Measurements from ENCODE around the gene APLP2. TPM values are rescaled to one million over a fixed set of nuclear protein-coding genes. Genes with fewer than 3 reads are reported as not detected.
A peak's percentile ranks its signal among the peaks of the same experiment; 100 is the strongest.

APLP2 gene
- total RNA-seq, 1 experiment from 2014 or later: 350 TPM

- peak overlapping the region; percentile 23; the same call in 1 of the 2 replicates for H2AFZ ChIP-seq
- peak in 1 of 2 experiments; percentile 70 for DNase-seq
- no peak for TF ChIP-seq EZH2 (IDR thresholded peaks at IDR 0.05; ENCODE audit: low read depth)
- TF ChIP-seq CTCF (conservative IDR thresholded peaks at IDR 0.05): no peak
- no peaks in the 10 kb centered on the region for H3K9me2 ChIP-seq (ENCODE audit: insufficient read depth)
- H3K36me3 ChIP-seq (ENCODE audit: low read depth): no peaks in the 10 kb centered on the region
- BruUV-seq (replicated peaks): no TSS peak
- ChIA-PET CTCF (no interaction called here), POLR2A (ENCODE audit: unreplicated experiment) (no interaction called here)
- H3K9me3 ChIP-seq (ENCODE audit: insufficient read depth, low read depth): no peaks in the 10 kb centered on the region
- no peaks in the 10 kb centered on the region for H3K27me3 ChIP-seq (ENCODE audit: insufficient read depth, low read depth)
- intact Hi-C loops (cut with micrococcal nuclease; ENCODE audit: unreplicated experiment): no loop called here
- no peaks in the 10 kb centered on the region for H3F3A ChIP-seq (ENCODE audit: insufficient read depth, low read depth)
- peaks cover 6% of the 10 kb centered on the region; the same call in 1 of the 2 replicates for H3K4me1 ChIP-seq (replicated peaks; ENCODE audit: insufficient read depth)
- H3K27ac ChIP-seq: no peak overlapping the region
- no peak overlapping the region for H3K4me3 ChIP-seq
- H3K79me2 ChIP-seq (ENCODE audit: low read depth): no peaks in the 10 kb centered on the region
- H3K4me2 ChIP-seq: no peak overlapping the region
- H4K20me1 ChIP-seq (ENCODE audit: insufficient read depth): no peaks in the 10 kb centered on the region
Measured at GRCh38 chr11:130042093-130042591, 27.6 kb upstream of the APLP2 start.

GRCh38 chr11:130043575-130043974 lies 26.1 kb upstream of the APLP2 start:
- Histone ChIP-seq H4K20me1 (ENCODE audit: insufficient read depth) (no peaks in the 10 kb centered on the region), H3K27me3 (ENCODE audit: insufficient read depth, low read depth) (no peaks in the 10 kb centered on the region), H3K27ac (no peak overlapping the region), H3K4me3 (no peak overlapping the region), H2AFZ (no peak overlapping the region), H3K4me2 (peak overlapping the region; percentile 20; the same call in 1 of the 2 replicates), H3F3A (ENCODE audit: insufficient read depth, low read depth) (no peaks in the 10 kb centered on the region), H3K36me3 (ENCODE audit: low read depth) (no peaks in the 10 kb centered on the region), H3K9me3 (ENCODE audit: insufficient read depth, low read depth) (no peaks in the 10 kb centered on the region), H3K79me2 (ENCODE audit: low read depth) (no peaks in the 10 kb centered on the region), H3K4me1 (replicated peaks; ENCODE audit: insufficient read depth) (peaks cover 6% of the 10 kb centered on the region; the same call in 1 of the 2 replicates), H3K9me2 (ENCODE audit: insufficient read depth) (no peaks in the 10 kb centered on the region)
- TF ChIP-seq EZH2 (IDR thresholded peaks at IDR 0.05; ENCODE audit: low read depth) (no peak), CTCF (conservative IDR thresholded peaks at IDR 0.05) (no peak)
- ChIA-PET POLR2A (ENCODE audit: unreplicated experiment) (no interaction called here), CTCF (no interaction called here)
- DNase-seq: no peak
- no TSS peak for BruUV-seq (replicated peaks)
- intact Hi-C loops (cut with micrococcal nuclease; ENCODE audit: unreplicated experiment): no loop called here

- ChIA-PET POLR2A (ENCODE audit: unreplicated experiment) (no interaction called here), CTCF (no interaction called here)
- Histone ChIP-seq H4K20me1 (ENCODE audit: insufficient read depth) (no peaks in the 10 kb centered on the region), H3K4me2 (no peak overlapping the region), H3K36me3 (ENCODE audit: low read depth) (no peaks in the 10 kb centered on the region), H2AFZ (no peak overlapping the region), H3K4me3 (no peak overlapping the region), H3K27me3 (ENCODE audit: insufficient read depth, low read depth) (no peaks in the 10 kb centered on the region), H3K9me2 (ENCODE audit: insufficient read depth) (no peaks in the 10 kb centered on the region), H3K27ac (no peak overlapping the region), H3F3A (ENCODE audit: insufficient read depth, low read depth) (no peaks in the 10 kb centered on the region), H3K9me3 (ENCODE audit: insufficient read depth, low read depth) (no peaks in the 10 kb centered on the region), H3K4me1 (replicated peaks; ENCODE audit: insufficient read depth) (peaks cover 6% of the 10 kb centered on the region; the same call in 1 of the 2 replicates), H3K79me2 (ENCODE audit: low read depth) (no peaks in the 10 kb centered on the region)
- no peak for DNase-seq
- intact Hi-C loops (cut with micrococcal nuclease; ENCODE audit: unreplicated experiment): no loop called here
- TF ChIP-seq EZH2 (IDR thresholded peaks at IDR 0.05; ENCODE audit: low read depth) (no peak), CTCF (conservative IDR thresholded peaks at IDR 0.05) (no peak)
- no TSS peak for BruUV-seq (replicated peaks)
Measured at GRCh38 chr11:130047141-130047540, 22.6 kb upstream of the APLP2 start.

Data from PC-9 (cell line).